Transverse colon (tissue), 4 donors: ENCODE measurements around the gene ITGB2.

ENCODE experiments used
- EP300 ChIP-seq: sonication (generic); formaldehyde crosslinking; IDR thresholded peaks from one replicate; pipeline ENCODE4 v1.6.1; 2017; ENCODE audit warnings: antibody characterized with exemption, low read depth
- POLR2A ChIP-seq: fragments of 450-650 bp; IDR thresholded peaks from one replicate; pipeline ENCODE4 v1.6.1; 2016; ENCODE audit warnings: antibody characterized with exemption, mild to moderate bottlenecking, moderate library complexity
- POLR2AphosphoS5 ChIP-seq, 3 donors: sonication (generic); formaldehyde crosslinking; IDR thresholded peaks; one replicate each; pipeline ENCODE4 v1.6.1; 2016; ENCODE audit warnings: antibody characterized with exemption in 3 of 3
- TF ChIP-seq, protein P1 (sequence below), 5 experiments: fragments of 200-600 bp in 3 of 5; fragments of 450-650 bp in 2 of 5; sonication (generic) in 3 of 5; IDR thresholded peaks; 1 replicate in 2 of 5; 2 replicates in 3 of 5; pipeline ENCODE4 v1.5.1; 2016 to 2017; ENCODE audit warnings: antibody characterized with exemption in 5 of 5, inconsistent platforms in 3 of 5, mild to moderate bottlenecking in 2 of 5, moderate library complexity in 1 of 5

DNA sequence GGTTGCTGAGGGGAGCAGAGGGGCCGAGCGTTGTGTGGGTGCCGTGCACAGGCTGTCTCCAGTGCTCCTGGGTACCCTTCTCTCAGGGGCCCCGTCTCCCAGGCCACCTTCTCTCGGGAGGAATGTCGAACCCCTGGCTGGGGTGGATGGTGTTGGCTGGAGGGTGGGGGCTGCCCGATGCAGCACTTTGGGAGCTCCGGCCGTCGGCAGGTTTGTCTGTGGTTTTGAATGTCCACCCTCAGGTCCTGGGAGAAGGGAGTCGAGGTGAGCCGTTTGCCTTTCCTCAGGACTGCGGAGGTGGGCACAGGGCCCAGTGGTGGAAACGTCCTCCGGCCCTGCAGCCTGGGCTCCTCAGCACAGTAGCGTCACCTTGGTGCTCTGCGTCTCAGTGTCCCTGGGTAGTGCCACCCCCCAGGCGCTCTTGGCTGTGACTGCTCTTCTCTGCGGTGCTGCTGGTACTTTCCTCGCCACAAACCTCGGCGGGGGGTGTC is 33.6 kb upstream of the ITGB2 start:
- TF ChIP-seq EP300 (no peak), POLR2AphosphoS5 (IDR thresholded peaks at IDR 0.05) (no peak), POLR2A (no peak)
- TF ChIP-seq, protein P1, sequence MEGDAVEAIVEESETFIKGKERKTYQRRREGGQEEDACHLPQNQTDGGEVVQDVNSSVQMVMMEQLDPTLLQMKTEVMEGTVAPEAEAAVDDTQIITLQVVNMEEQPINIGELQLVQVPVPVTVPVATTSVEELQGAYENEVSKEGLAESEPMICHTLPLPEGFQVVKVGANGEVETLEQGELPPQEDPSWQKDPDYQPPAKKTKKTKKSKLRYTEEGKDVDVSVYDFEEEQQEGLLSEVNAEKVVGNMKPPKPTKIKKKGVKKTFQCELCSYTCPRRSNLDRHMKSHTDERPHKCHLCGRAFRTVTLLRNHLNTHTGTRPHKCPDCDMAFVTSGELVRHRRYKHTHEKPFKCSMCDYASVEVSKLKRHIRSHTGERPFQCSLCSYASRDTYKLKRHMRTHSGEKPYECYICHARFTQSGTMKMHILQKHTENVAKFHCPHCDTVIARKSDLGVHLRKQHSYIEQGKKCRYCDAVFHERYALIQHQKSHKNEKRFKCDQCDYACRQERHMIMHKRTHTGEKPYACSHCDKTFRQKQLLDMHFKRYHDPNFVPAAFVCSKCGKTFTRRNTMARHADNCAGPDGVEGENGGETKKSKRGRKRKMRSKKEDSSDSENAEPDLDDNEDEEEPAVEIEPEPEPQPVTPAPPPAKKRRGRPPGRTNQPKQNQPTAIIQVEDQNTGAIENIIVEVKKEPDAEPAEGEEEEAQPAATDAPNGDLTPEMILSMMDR (IDR thresholded peaks at IDR 0.05) = no peak
